HL-60 (cell line): ENCODE results near the gene RELN.

Source experiments
- CTCF ChIP-seq: IDR thresholded peaks from one replicate; pipeline ENCODE4 v1.5.1; 2011; ENCODE audit warnings: low read length, control low read depth, inconsistent platforms; ENCODE audit not compliant: insufficient read depth
- GABPA ChIP-seq: IDR thresholded peaks from 2 replicates; pipeline ENCODE4 v1.6.1; 2012; ENCODE audit warnings: low read depth
- POLR2AphosphoS5 ChIP-seq: IDR thresholded peaks from 2 replicates; pipeline ENCODE4 v1.6.1; 2012; ENCODE audit warnings: low read depth
- SPI1 ChIP-seq: IDR thresholded peaks from 2 replicates; pipeline ENCODE4 v1.6.1; 2012; ENCODE audit warnings: low read depth, mild to moderate bottlenecking, borderline replicate concordance

- TF ChIP-seq CTCF: no peak
- no peak for TF ChIP-seq GABPA
- no peak for TF ChIP-seq SPI1
- TF ChIP-seq POLR2AphosphoS5: no peak
Measured at GRCh38 chr7:103541026-103541425, 448.4 kb downstream of the RELN start.
